Naive thymus-derived CD4-positive, alpha-beta T cell (primary cell): ENCODE data around the gene ARFGEF3. TPM values are rescaled to one million over a fixed set of nuclear protein-coding genes. Genes with fewer than 3 reads are reported as not detected.
A peak's percentile ranks its signal among the peaks of the same experiment; 100 is the strongest.

Experiments used
- ATAC-seq: fragments of 150-1000 bp; cut with Tn5 transposase; 2 replicates; pipeline ENCODE4 v1.10.0; 2021; ENCODE audit warnings: mild to moderate bottlenecking, moderate library complexity
- CTCF ChIA-PET: fragments of 350-600 bp; sonication (Branson Sonifier 250); formaldehyde crosslinking; loops from one replicate; lab custom pipeline; 2021; ENCODE audit warnings: antibody characterized with exemption; lab: Charles Lee
- POLR2A ChIA-PET: fragments of 350-600 bp; sonication (Branson Sonifier 250); formaldehyde crosslinking; loops from one replicate; lab custom pipeline; 2021; ENCODE audit warnings: antibody characterized with exemption, inconsistent platforms; lab: Charles Lee
- DNase-seq, 9 donors: peaks; one replicate each; pipeline versions ENCODE4 v3.0.0 to v3.0.0-alpha.2; 2020 to 2022; ENCODE audit warnings: mixed read lengths in 1 of 9
- H3K27ac ChIP-seq: one replicate; pipeline ENCODE4 v1.7.0; 2013; ENCODE audit warnings: mild to moderate bottlenecking, low read depth, low read length, moderate library complexity
- H3K27me3 ChIP-seq, 2 donors: one replicate each; pipeline ENCODE4 v1.7.0; 2013; ENCODE audit warnings: low read length in 2 of 2, mild to moderate bottlenecking in 2 of 2, moderate library complexity in 2 of 2; ENCODE audit not compliant: control insufficient read depth in 2 of 2, insufficient read depth in 2 of 2
- H3K36me3 ChIP-seq, 3 experiments: 1 replicate in 2 of 3; 2 replicates in 1 of 3; pipeline ENCODE4 v1.7.0; 2013; ENCODE audit warnings: low read length in 3 of 3, mild to moderate bottlenecking in 3 of 3, moderate library complexity in 1 of 3; ENCODE audit not compliant: insufficient read depth in 3 of 3, control insufficient read depth in 2 of 3
- H3K4me1 ChIP-seq, 2 donors: one replicate each; pipeline ENCODE4 v1.7.0; 2013; ENCODE audit warnings: low read length in 2 of 2, mild to moderate bottlenecking in 2 of 2, moderate library complexity in 1 of 2; ENCODE audit not compliant: control insufficient read depth in 2 of 2, insufficient read depth in 2 of 2
- H3K4me3 ChIP-seq: 2 replicates; pipeline ENCODE4 v1.7.0; 2013; ENCODE audit warnings: mild to moderate bottlenecking, low read length
- H3K9me3 ChIP-seq, 3 experiments: 1 replicate in 2 of 3; 2 replicates in 1 of 3; pipeline ENCODE4 v1.7.0; 2013; ENCODE audit warnings: low read length in 3 of 3; ENCODE audit not compliant: control insufficient read depth in 2 of 3
- H3K27ac Mint-ChIP-seq, 9 donors: one replicate each; pipeline ENCODE4 v1.8.0; 2020 to 2022; ENCODE audit warnings: mixed read lengths in 9 of 9, mild to moderate bottlenecking in 8 of 9, moderate library complexity in 5 of 9, inconsistent platforms in 2 of 9
- H3K27me3 Mint-ChIP-seq, 5 donors: one replicate each; pipeline ENCODE4 v1.8.0; 2021 to 2022; ENCODE audit warnings: mixed read lengths in 5 of 5, mild to moderate bottlenecking in 1 of 5
- H3K36me3 Mint-ChIP-seq, 5 donors: one replicate each; pipeline ENCODE4 v1.8.0; 2020 to 2022; ENCODE audit warnings: mixed read lengths in 5 of 5, mild to moderate bottlenecking in 3 of 5, inconsistent platforms in 1 of 5
- H3K4me1 Mint-ChIP-seq, 7 donors: one replicate each; pipeline ENCODE4 v1.8.0; 2020 to 2022; ENCODE audit warnings: mixed read lengths in 7 of 7, mild to moderate bottlenecking in 3 of 7, inconsistent platforms in 1 of 7
- H3K4me3 Mint-ChIP-seq, 10 donors: one replicate each; pipeline ENCODE4 v1.8.0; 2020 to 2022; ENCODE audit warnings: mild to moderate bottlenecking in 10 of 10, mixed read lengths in 10 of 10, moderate library complexity in 6 of 10, inconsistent platforms in 2 of 10
- H3K9me3 Mint-ChIP-seq, 11 donors: one replicate each; pipeline ENCODE4 v1.8.0; 2020 to 2022; ENCODE audit warnings: mixed read lengths in 11 of 11, mild to moderate bottlenecking in 4 of 11, inconsistent platforms in 1 of 11, moderate library complexity in 1 of 11
- intact Hi-C, 2 donors: fragments of 100-400 bp; cut with micrococcal nuclease; formaldehyde crosslinking; loops; one replicate each; pipeline ENCODE4 v1.15.1; 2023
- polyA plus RNA-seq, 2 donors: library from polyadenylated mRNA; unstranded; fragments of 300-500 nt; fragmentation: Illumina TruSeq; gene quantifications; one replicate each; pipeline ENCODE4 v1.2.3, GENCODE V29; 2021
- total RNA-seq, 6 experiments: library from RNA in 5 of 6; stranded (reverse) in 5 of 6; gene quantifications; 1 replicate in 5 of 6; 2 replicates in 1 of 6; pipeline ENCODE4 v1.2.3 and lab custom pipeline; 2021 to 2026

ARFGEF3 gene
- total and polyA plus RNA-seq, 7 experiments from 2014 or later: 0.02 to 0.15 (median 0.03) TPM; not detected in 4

GRCh38 chr6:138267971-138268895 is 106.5 kb downstream of the ARFGEF3 start:
- no peak for DNase-seq
- Histone ChIP-seq H3K27ac (no peak overlapping the region), H3K4me3 (no peak overlapping the region), H3K4me1 (no peaks in the 10 kb centered on the region), H3K9me3 (no peaks in the 10 kb centered on the region), H3K36me3 (no peaks in the 10 kb centered on the region), H3K27me3 (no peaks in the 10 kb centered on the region)
- ChIA-PET POLR2A (no interaction called here), CTCF (interaction anchor here (1.5 kb wide), 1 partner anchor 19 kb away, joined by 3 read pairs; no protein-coding TSS in a partner anchor)
- Mint-ChIP-seq H3K36me3 (no peaks in the 10 kb centered on the region), H3K27ac (no peak overlapping the region), H3K9me3 (no peaks in the 10 kb centered on the region), H3K4me3 (no peak overlapping the region), H3K4me1 (no peaks in the 10 kb centered on the region), H3K27me3 (peaks cover 3 to 26% (median 10%) of the 10 kb centered on the region in 5 donors)
- ATAC-seq: no peak
- intact Hi-C loops: no loop called here

- Histone ChIP-seq H3K36me3 (no peaks in the 10 kb centered on the region), H3K4me1 (no peaks in the 10 kb centered on the region), H3K9me3 (no peaks in the 10 kb centered on the region), H3K27ac (no peak overlapping the region), H3K27me3 (no peaks in the 10 kb centered on the region), H3K4me3 (no peak overlapping the region)
- Mint-ChIP-seq H3K4me1 (no peaks in the 10 kb centered on the region), H3K27ac (no peak overlapping the region), H3K27me3 (peaks cover 0 to 15% (median 6%) of the 10 kb centered on the region in 5 donors), H3K4me3 (no peak overlapping the region), H3K36me3 (no peaks in the 10 kb centered on the region), H3K9me3 (no peaks in the 10 kb centered on the region)
- POLR2A ChIA-PET: no interaction called here
- ATAC-seq (no peak), DNase-seq (no peak)
- CTCF ChIA-PET: no interaction called here
- intact Hi-C loops: no loop called here
Observed at GRCh38 chr6:138271451-138271850, 109.7 kb downstream of the ARFGEF3 start.

- ChIA-PET CTCF (no interaction called here), POLR2A (no interaction called here)
- Histone ChIP-seq H3K9me3 (no peaks in the 10 kb centered on the region), H3K4me3 (no peak overlapping the region), H3K27ac (no peak overlapping the region), H3K4me1 (no peaks in the 10 kb centered on the region), H3K27me3 (no peaks in the 10 kb centered on the region), H3K36me3 (no peaks in the 10 kb centered on the region)
- Mint-ChIP-seq H3K27ac (no peak overlapping the region), H3K36me3 (no peaks in the 10 kb centered on the region), H3K27me3 (peaks cover 0 to 14% (median 8%) of the 10 kb centered on the region in 5 donors), H3K4me3 (no peak overlapping the region), H3K4me1 (no peaks in the 10 kb centered on the region), H3K9me3 (no peaks in the 10 kb centered on the region)
- intact Hi-C loops: no loop called here
- ATAC-seq (no peak), DNase-seq (no peak)
Observed at GRCh38 chr6:138272533-138273315, 111.0 kb downstream of the ARFGEF3 start.

- POLR2A ChIA-PET: no interaction called here
- no peaks in the 10 kb centered on the region for H3K4me1 ChIP-seq
Observed at GRCh38 chr6:138275976-138276375, 114.2 kb downstream of the ARFGEF3 start.

GRCh38 chr6:138277835-138278234 is 116.1 kb downstream of the ARFGEF3 start:
- peaks cover 0 to 4% (median 0%) of the 10 kb centered on the region in 5 donors for H3K27me3 Mint-ChIP-seq
- Histone ChIP-seq H3K9me3 (no peaks in the 10 kb centered on the region), H3K4me3 (no peak overlapping the region), H3K27ac (no peak overlapping the region), H3K27me3 (no peaks in the 10 kb centered on the region), H3K36me3 (no peaks in the 10 kb centered on the region), H3K4me1 (no peaks in the 10 kb centered on the region)
- H3K4me3 Mint-ChIP-seq: no peak overlapping the region
- ChIA-PET POLR2A (no interaction called here), CTCF (no interaction called here)
- DNase-seq: no peak
- no peaks in the 10 kb centered on the region for H3K9me3 Mint-ChIP-seq
- no peak for ATAC-seq
- H3K36me3 Mint-ChIP-seq: no peaks in the 10 kb centered on the region
- peak overlapping the region in 1 of 9 donors; percentile 2 for H3K27ac Mint-ChIP-seq
- intact Hi-C loops: no loop called here
- no peaks in the 10 kb centered on the region for H3K4me1 Mint-ChIP-seq

More at GRCh38 chr6:138275976-138276375, 114.2 kb downstream of the ARFGEF3 start:
- Mint-ChIP-seq H3K36me3 (no peaks in the 10 kb centered on the region), H3K9me3 (no peaks in the 10 kb centered on the region), H3K27ac (no peak overlapping the region), H3K27me3 (peaks cover 0 to 4% (median 0%) of the 10 kb centered on the region in 5 donors), H3K4me3 (no peak overlapping the region), H3K4me1 (no peaks in the 10 kb centered on the region)
- CTCF ChIA-PET: no interaction called here
- DNase-seq: no peak
- H3K9me3 ChIP-seq: no peaks in the 10 kb centered on the region
- no peaks in the 10 kb centered on the region for H3K36me3 ChIP-seq
- no peak for ATAC-seq
- H3K4me3 ChIP-seq: no peak overlapping the region
- H3K27me3 ChIP-seq: no peaks in the 10 kb centered on the region
- intact Hi-C loops: no loop called here
- no peak overlapping the region for H3K27ac ChIP-seq

- Mint-ChIP-seq H3K4me1 (no peaks in the 10 kb centered on the region), H3K27ac (no peak overlapping the region), H3K9me3 (no peaks in the 10 kb centered on the region), H3K4me3 (no peak overlapping the region), H3K27me3 (peaks cover 0 to 4% (median 0%) of the 10 kb centered on the region in 5 donors), H3K36me3 (no peaks in the 10 kb centered on the region)
- Histone ChIP-seq H3K9me3 (no peaks in the 10 kb centered on the region), H3K4me3 (no peak overlapping the region), H3K27me3 (no peaks in the 10 kb centered on the region), H3K36me3 (no peaks in the 10 kb centered on the region), H3K27ac (no peak overlapping the region), H3K4me1 (no peaks in the 10 kb centered on the region)
- DNase-seq: no peak
- POLR2A ChIA-PET: no interaction called here
- ATAC-seq: peak; percentile 16
- CTCF ChIA-PET: no interaction called here
- intact Hi-C loops: no loop called here
Observed at GRCh38 chr6:138278326-138278725, 116.6 kb downstream of the ARFGEF3 start.
